Measurements from ENCODE around the gene TEKT5. TPM values are rescaled to one million over a fixed set of nuclear protein-coding genes. Genes with fewer than 3 reads are reported as not detected.

TEKT5 gene
- total and polyA plus RNA-seq, 4 donors = 0.13 to 0.92 TPM; not detected in 2

GRCh38 chr16:10618710-10619209 is 76.0 kb downstream of the TEKT5 start:
- DNase-seq (ENCODE audit: low spot score) = no peak
- Histone ChIP-seq H3K4me3 (ENCODE audit: low read depth in 1 of 3, low read length in 3 of 3) (no peak overlapping the region), H3K9me3 (ENCODE audit: control insufficient read depth in 4 of 4, low read length in 3 of 4) (no peaks in the 10 kb centered on the region), H3K36me3 (ENCODE audit: control insufficient read depth in 4 of 4, insufficient read depth in 3 of 4, low read depth in 1 of 4, low read length in 3 of 4) (no peaks in the 10 kb centered on the region), H3K4me1 (ENCODE audit: control insufficient read depth in 4 of 4, insufficient read depth in 4 of 4, low read length in 3 of 4) (no peaks in the 10 kb centered on the region), H3K27me3 (ENCODE audit: control insufficient read depth in 4 of 4, insufficient read depth in 4 of 4, low read length in 3 of 4) (no peaks in the 10 kb centered on the region), H3K9ac (ENCODE audit: low read depth in 1 of 2, low read length in 2 of 2) (no peak overlapping the region), H3K27ac (ENCODE audit: low read depth in 1 of 2, low read length in 2 of 2) (no peak overlapping the region)
- no peak for TF ChIP-seq EGR1 (IDR thresholded peaks at IDR 0.05; ENCODE audit: low read depth in 2 of 2)
- 88% methylated on average over 13 of the region's 13 CpGs for WGBS

DNA sequence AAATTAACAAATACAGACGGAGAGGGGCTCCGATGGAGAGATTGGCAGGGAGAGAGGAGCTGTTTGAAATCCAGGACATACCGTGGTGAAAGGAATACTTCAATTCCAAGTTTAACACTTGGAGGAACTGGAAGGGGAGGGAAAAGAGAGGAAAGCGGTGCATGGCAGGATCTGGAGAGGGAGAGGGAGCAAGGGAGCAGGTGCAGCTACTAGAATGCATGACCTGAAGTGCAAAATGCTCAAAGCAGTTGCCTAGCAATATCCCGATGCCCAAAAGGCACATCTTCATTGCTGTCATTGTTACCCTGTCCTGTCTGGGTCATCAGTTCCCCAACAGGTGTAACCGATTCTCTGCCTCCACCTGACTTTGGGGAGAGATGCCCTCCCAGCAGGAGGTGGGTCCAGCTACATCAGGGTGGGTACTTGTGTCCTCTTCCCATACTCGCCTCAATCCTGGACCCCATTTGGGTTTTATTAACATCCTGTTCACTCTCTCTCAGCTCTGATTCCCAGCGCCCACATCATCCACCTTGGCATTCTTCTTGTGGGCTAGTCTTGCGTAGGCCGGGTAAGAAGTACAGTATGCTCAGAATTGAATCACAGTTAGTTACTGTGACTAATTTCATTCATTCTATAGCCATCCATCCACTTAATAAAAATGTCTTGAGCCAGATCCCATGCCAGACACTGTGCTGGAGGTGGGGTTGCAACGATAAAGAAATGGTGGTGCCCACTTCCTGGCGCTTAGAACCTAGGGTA is 76.9 kb downstream of the TEKT5 start:
- WGBS = 83% methylated on average over 12 of the region's 12 CpGs
- Histone ChIP-seq H3K9me3 (ENCODE audit: control insufficient read depth in 4 of 4, low read length in 3 of 4) (no peaks in the 10 kb centered on the region), H3K36me3 (ENCODE audit: control insufficient read depth in 4 of 4, insufficient read depth in 3 of 4, low read depth in 1 of 4, low read length in 3 of 4) (no peaks in the 10 kb centered on the region), H3K27ac (ENCODE audit: low read depth in 1 of 2, low read length in 2 of 2) (peak overlapping the region in 1 of 2 donors; percentile 9), H3K27me3 (ENCODE audit: control insufficient read depth in 4 of 4, insufficient read depth in 4 of 4, low read length in 3 of 4) (no peaks in the 10 kb centered on the region), H3K4me1 (ENCODE audit: control insufficient read depth in 4 of 4, insufficient read depth in 4 of 4, low read length in 3 of 4) (no peaks in the 10 kb centered on the region), H3K4me3 (ENCODE audit: low read depth in 1 of 3, low read length in 3 of 3) (no peak overlapping the region), H3K9ac (ENCODE audit: low read depth in 1 of 2, low read length in 2 of 2) (no peak overlapping the region)
- no peak for TF ChIP-seq YY1 (IDR thresholded peaks at IDR 0.05)
- TF ChIP-seq RXRA (IDR thresholded peaks at IDR 0.05) = no peak
- TF ChIP-seq HNF4A (conservative IDR thresholded peaks at IDR 0.05) = no peak
- no peak for TF ChIP-seq FOXA1 (IDR thresholded peaks at IDR 0.05)
- TF ChIP-seq SP1 (IDR thresholded peaks at IDR 0.05) = no peak
- TF ChIP-seq, protein P1, sequence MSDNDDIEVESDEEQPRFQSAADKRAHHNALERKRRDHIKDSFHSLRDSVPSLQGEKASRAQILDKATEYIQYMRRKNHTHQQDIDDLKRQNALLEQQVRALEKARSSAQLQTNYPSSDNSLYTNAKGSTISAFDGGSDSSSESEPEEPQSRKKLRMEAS (IDR thresholded peaks at IDR 0.05) = no peak
- no peak for TF ChIP-seq ATF3 (IDR thresholded peaks at IDR 0.05)
- TF ChIP-seq TAF1 (conservative IDR thresholded peaks at IDR 0.05) = no peak
- no peak for TF ChIP-seq HNF4G (IDR thresholded peaks at IDR 0.05)
- TF ChIP-seq JUND (IDR thresholded peaks at IDR 0.05) = no peak
- no peak for TF ChIP-seq ZBTB33 (IDR thresholded peaks at IDR 0.05)
- TF ChIP-seq CTCF (IDR thresholded peaks at IDR 0.05; ENCODE audit: low read depth, low read length, missing input control) = no peak
- TF ChIP-seq GABPA (IDR thresholded peaks at IDR 0.05 in 1 of 2, conservative IDR thresholded peaks at IDR 0.05 in 1 of 2) = no peak
- no peak for TF ChIP-seq NR2F2 (IDR thresholded peaks at IDR 0.05)
- TF ChIP-seq FOXA2 (IDR thresholded peaks at IDR 0.05) = no peak
- no peak for TF ChIP-seq RAD21 (IDR thresholded peaks at IDR 0.05)
- no peak for TF ChIP-seq REST (IDR thresholded peaks at IDR 0.05)
- TF ChIP-seq EGR1 (IDR thresholded peaks at IDR 0.05; ENCODE audit: low read depth in 2 of 2) = no peak
- no peak for DNase-seq (ENCODE audit: low spot score)

All from liver (tissue), 9 donors.